Astrocyte (in vitro differentiated cells and primary cell): ENCODE data around the gene EIF1. TPM values are rescaled to one million over a fixed set of nuclear protein-coding genes. Genes with fewer than 3 reads are reported as not detected.
A peak's percentile ranks its signal among the peaks of the same experiment; 100 is the strongest.

Source experiments
- DNase-seq: peaks from one replicate; pipeline ENCODE4 v3.0.0-alpha.2; 2010; ENCODE audit warnings: low read depth
- FAIRE-seq: peaks from 2 replicates; lab custom pipeline; 2011; peaks lifted over from hg19 to GRCh38; lab: Jason Lieb, UNC
- H2AFZ ChIP-seq: 2 replicates; pipeline ENCODE4 v1.6.0; 2012; ENCODE audit warnings: low read depth, low read length, inconsistent platforms
- H3K27ac ChIP-seq: 2 replicates; pipeline ENCODE4 v1.5.1; 2011; ENCODE audit warnings: low read depth, low read length, inconsistent platforms
- H3K27me3 ChIP-seq: 2 replicates; pipeline ENCODE4 v1.6.0; 2011; ENCODE audit warnings: low read length, inconsistent platforms; ENCODE audit not compliant: insufficient read depth
- H3K36me3 ChIP-seq: 2 replicates; pipeline ENCODE4 v1.5.1; 2011; ENCODE audit warnings: low read length, inconsistent platforms; ENCODE audit not compliant: insufficient read depth
- H3K4me1 ChIP-seq: 2 replicates; pipeline ENCODE4 v1.5.1; 2011; ENCODE audit warnings: low read length, inconsistent platforms; ENCODE audit not compliant: insufficient read depth
- H3K4me2 ChIP-seq: 2 replicates; pipeline ENCODE4 v1.6.0; 2012; ENCODE audit warnings: low read length, inconsistent platforms
- H3K4me3 ChIP-seq: 2 replicates; pipeline ENCODE4 v1.5.1; 2011; ENCODE audit warnings: low read depth, mild to moderate bottlenecking, low read length, inconsistent platforms; ENCODE audit not compliant: insufficient read depth
- H3K79me2 ChIP-seq: 2 replicates; pipeline ENCODE4 v1.6.0; 2012; ENCODE audit warnings: mild to moderate bottlenecking, low read length, inconsistent platforms; ENCODE audit not compliant: insufficient read depth
- H3K9ac ChIP-seq: 2 replicates; pipeline ENCODE4 v1.6.0; 2012; ENCODE audit warnings: mild to moderate bottlenecking, low read length, inconsistent platforms
- H3K9me3 ChIP-seq: 2 replicates; pipeline ENCODE4 v1.5.1; 2012; ENCODE audit warnings: low read depth, mild to moderate bottlenecking, low read length, inconsistent platforms; ENCODE audit not compliant: insufficient read depth
- H4K20me1 ChIP-seq: 2 replicates; pipeline ENCODE4 v1.6.0; 2012; ENCODE audit warnings: low read length, inconsistent platforms; ENCODE audit not compliant: insufficient read depth
- H3K27ac Mint-ChIP-seq: one replicate; pipeline ENCODE4 v1.8.0; 2021; ENCODE audit warnings: mild to moderate bottlenecking, mixed read lengths; ENCODE audit not compliant: unreplicated experiment
- H3K27me3 Mint-ChIP-seq: one replicate; pipeline ENCODE4 v1.8.0; 2021; ENCODE audit warnings: low read depth, mixed read lengths; ENCODE audit not compliant: unreplicated experiment
- H3K36me3 Mint-ChIP-seq: one replicate; pipeline ENCODE4 v1.8.0; 2021; ENCODE audit warnings: low read depth, mixed read lengths; ENCODE audit not compliant: unreplicated experiment
- H3K4me1 Mint-ChIP-seq: one replicate; pipeline ENCODE4 v1.8.0; 2021; ENCODE audit warnings: low read depth, mixed read lengths; ENCODE audit not compliant: unreplicated experiment
- H3K4me3 Mint-ChIP-seq: one replicate; pipeline ENCODE4 v1.8.0; 2021; ENCODE audit warnings: mild to moderate bottlenecking, moderate library complexity, mixed read lengths; ENCODE audit not compliant: unreplicated experiment
- H3K9me3 Mint-ChIP-seq: one replicate; pipeline ENCODE4 v1.8.0; 2021; ENCODE audit warnings: mild to moderate bottlenecking, mixed read lengths; ENCODE audit not compliant: unreplicated experiment
- CTCF ChIP-seq: IDR thresholded peaks from 2 replicates; pipeline ENCODE4 v1.5.1; 2011; ENCODE audit warnings: low read depth, mild to moderate bottlenecking, inconsistent platforms, low read length, moderate library complexity; ENCODE audit not compliant: insufficient read depth
- EZH2 ChIP-seq: IDR thresholded peaks from 2 replicates; pipeline ENCODE4 v1.6.1; 2012; ENCODE audit warnings: mild to moderate bottlenecking, low read length, inconsistent platforms; ENCODE audit not compliant: insufficient read depth
- total RNA-seq: library from RNA; stranded (reverse); gene quantifications from 2 replicates; pipeline ENCODE4 v1.2.1, GENCODE V29; 2021

The EIF1 gene
- total RNA-seq, 1 donor from 2014 or later: 767 TPM

GRCh38 chr17:41686281-41686680 lies 2.4 kb upstream of the EIF1 start:
- no peak for FAIRE-seq
- Histone ChIP-seq H3K4me3 (no peak overlapping the region), H3K9ac (no peak overlapping the region), H3K27ac (no peak overlapping the region), H3K79me2 (peaks cover 26% of the 10 kb centered on the region), H4K20me1 (peaks cover 23% of the 10 kb centered on the region), H3K36me3 (peaks cover 19% of the 10 kb centered on the region), H3K9me3 (no peaks in the 10 kb centered on the region), H3K27me3 (peaks cover 3% of the 10 kb centered on the region), H3K4me2 (no peak overlapping the region), H3K4me1 (peaks cover 23% of the 10 kb centered on the region), H2AFZ (no peak overlapping the region)
- H3K27ac Mint-ChIP-seq: no peak overlapping the region
- H3K4me3 Mint-ChIP-seq: no peak overlapping the region
- peaks cover 2% of the 10 kb centered on the region for H3K9me3 Mint-ChIP-seq
- peaks cover 6% of the 10 kb centered on the region for H3K4me1 Mint-ChIP-seq
- peaks cover 20% of the 10 kb centered on the region for H3K36me3 Mint-ChIP-seq
- no peak for DNase-seq
- peaks cover 4% of the 10 kb centered on the region for H3K27me3 Mint-ChIP-seq
- TF ChIP-seq EZH2: no peak
- no peak for TF ChIP-seq CTCF

GRCh38 chr17:41687828-41688640 lies 651 bp upstream of the EIF1 start:
- no peak for FAIRE-seq
- H3K27me3 ChIP-seq: peaks cover 3% of the 10 kb centered on the region

More at GRCh38 chr17:41687828-41688640, 651 bp upstream of the EIF1 start:
- Mint-ChIP-seq H3K27ac (peak overlapping the region; percentile 81), H3K27me3 (no peaks in the 10 kb centered on the region), H3K9me3 (peaks cover 2% of the 10 kb centered on the region), H3K4me3 (peak overlapping the region; percentile 90), H3K4me1 (peaks cover 14% of the 10 kb centered on the region), H3K36me3 (peaks cover 25% of the 10 kb centered on the region)
- Histone ChIP-seq H3K4me2 (peak overlapping the region; percentile 97), H3K9ac (peak overlapping the region; percentile 100), H2AFZ (peak overlapping the region; percentile 97), H3K79me2 (peaks cover 31% of the 10 kb centered on the region), H3K27ac (peak overlapping the region; percentile 89), H3K4me3 (peak overlapping the region; percentile 88), H4K20me1 (peaks cover 40% of the 10 kb centered on the region), H3K9me3 (no peaks in the 10 kb centered on the region), H3K36me3 (peaks cover 34% of the 10 kb centered on the region), H3K4me1 (peaks cover 23% of the 10 kb centered on the region)
- TF ChIP-seq EZH2: no peak
- TF ChIP-seq CTCF: peak; percentile 21
- no peak for DNase-seq
